ENCODE measurements around the gene FRYL. TPM values are rescaled to one million over a fixed set of nuclear protein-coding genes. Genes with fewer than 3 reads are reported as not detected.

The FRYL gene
- total RNA-seq, 1 experiment from 2014 or later = 47.7 TPM

GRCh38 chr4:48470137-48470536, 309.9 kb downstream of the FRYL start (continued):
- TF ChIP-seq REST (IDR thresholded peaks at IDR 0.05; ENCODE audit: low read depth) (no peak), EZH2phosphoT487 (IDR thresholded peaks at IDR 0.05; ENCODE audit: borderline replicate concordance) (no peak), YY1 (IDR thresholded peaks at IDR 0.05; ENCODE audit: extremely low read depth, insufficient replicate concordance, low read depth, low read length) (no peak)

- no peaks in the 10 kb centered on the region for H3K9me2 ChIP-seq (ENCODE audit: insufficient read depth)
- H3K4me2 ChIP-seq (ENCODE audit: low read length) = no peak overlapping the region
- H3K36me3 ChIP-seq (ENCODE audit: control insufficient read depth in 1 of 2, insufficient read depth in 2 of 2, low read length in 2 of 2) = no peaks in the 10 kb centered on the region
- no peak overlapping the region for H2AFZ ChIP-seq (ENCODE audit: low read depth, low read length, poor library complexity, severe bottlenecking)
- ChIA-PET RAD21 (ENCODE audit: low non-redundant PET in 1 of 2, low total read pairs in 2 of 2, uncharacterized antibody in 2 of 2, unreplicated experiment in 2 of 2) (no interaction called here), POLR2A (no interaction called here), CTCF (no interaction called here)
- no peaks in the 10 kb centered on the region for H3K4me1 ChIP-seq (ENCODE audit: control insufficient read depth in 1 of 2, insufficient read depth in 2 of 2, low read length in 2 of 2)
- no peaks in the 10 kb centered on the region for H3K79me2 ChIP-seq (ENCODE audit: insufficient read depth, low read length)
- no peak overlapping the region for H3K9ac ChIP-seq (ENCODE audit: low read length)
- no peak overlapping the region for H3K27ac ChIP-seq (ENCODE audit: low read depth, low read length)
- no peak for DNase-seq (ENCODE audit: low read depth, low spot score)
- no peaks in the 10 kb centered on the region for H3K9me3 ChIP-seq (ENCODE audit: control insufficient read depth in 1 of 2, insufficient read depth in 1 of 2, low read depth in 1 of 2, low read length in 2 of 2)
- intact Hi-C loops (cut with micrococcal nuclease) = no loop called here
- no TSS peak for BruUV-seq (replicated peaks)
- no peak for TF ChIP-seq EZH2phosphoT487 (IDR thresholded peaks at IDR 0.05; ENCODE audit: borderline replicate concordance)
- no peak for TF ChIP-seq FOSL1 (IDR thresholded peaks at IDR 0.05; ENCODE audit: low read depth)
- no peak for TF ChIP-seq CTCF (IDR thresholded peaks at IDR 0.05 in 2 of 3, conservative IDR thresholded peaks at IDR 0.05 in 1 of 3; ENCODE audit: borderline replicate concordance in 1 of 3, insufficient read depth in 1 of 3, low read depth in 2 of 3, low read length in 2 of 3)
- H3K27me3 ChIP-seq (ENCODE audit: insufficient read depth, low read length) = no peaks in the 10 kb centered on the region
- ATAC-seq = no peak
- H3K4me3 ChIP-seq (replicated peaks in 1 of 2; ENCODE audit: low read depth in 1 of 2, low read length in 2 of 2) = no peak overlapping the region
- H4K20me1 ChIP-seq (ENCODE audit: insufficient read depth) = no peaks in the 10 kb centered on the region
Measured at GRCh38 chr4:48467891-48468290, 312.2 kb downstream of the FRYL start.

All from HCT116 (cell line).